NCI-H2196 (cell line): Measurements from ENCODE around the gene APOL5.
A peak's percentile ranks its signal among the peaks of the same experiment; 100 is the strongest.
"Not testable (repeated sequence)": the region's sequence is repeated elsewhere in the genome, so short reads cannot be mapped to it uniquely, and the experiment has no call there.

Experiments used
- DNase-seq: peaks from one replicate; lab custom pipeline; 2025; ENCODE audit not compliant: unreplicated experiment; lab: John Stamatoyannopoulos, UW

The APOL5 gene

GRCh38 chr22:35708917-35709316 is 8.8 kb upstream of the APOL5 start:
- DNase-seq, result no peak

- no peak for DNase-seq
Measured at GRCh38 chr22:35711336-35711735, 6.3 kb upstream of the APOL5 start.

GRCh38 chr22:35712672-35713071 is 5.0 kb upstream of the APOL5 start:
- no peak for DNase-seq

GRCh38 chr22:35719212-35719875 is 1.7 kb downstream of the APOL5 start:
- DNase-seq, result no peak

- no peak for DNase-seq
Measured at GRCh38 chr22:35721960-35722359, 4.3 kb downstream of the APOL5 start.

- DNase-seq, result no peak
Measured at GRCh38 chr22:35725521-35725920, 7.8 kb downstream of the APOL5 start.

- DNase-seq, result no peak
Measured at GRCh38 chr22:35726398-35726797, 8.7 kb downstream of the APOL5 start.

- DNase-seq, result no peak
Measured at GRCh38 chr22:35726933-35727332, 9.3 kb downstream of the APOL5 start.

- DNase-seq, result no peak
Measured at GRCh38 chr22:35727436-35727835, 9.8 kb downstream of the APOL5 start.

- peak; percentile 59 for DNase-seq
Measured at GRCh38 chr22:35728639-35729308, 11.1 kb downstream of the APOL5 start.

GRCh38 chr22:35729309-35729698 is 11.6 kb downstream of the APOL5 start:
- DNase-seq, result no peak

GRCh38 chr22:35731321-35731720 is 13.6 kb downstream of the APOL5 start:
- no peak for DNase-seq

- DNase-seq, result no peak
Measured at GRCh38 chr22:35732116-35732515, 14.4 kb downstream of the APOL5 start.

- DNase-seq, result no peak
Measured at GRCh38 chr22:35733036-35733435, 15.4 kb downstream of the APOL5 start.

- no peak for DNase-seq
Measured at GRCh38 chr22:35733791-35734516, 16.3 kb downstream of the APOL5 start.

- no peak for DNase-seq
Measured at GRCh38 chr22:35734517-35734827, 16.8 kb downstream of the APOL5 start.

- no peak for DNase-seq
Measured at GRCh38 chr22:35735542-35735941, 17.9 kb downstream of the APOL5 start.

GRCh38 chr22:35736166-35736565 is 18.5 kb downstream of the APOL5 start:
- DNase-seq, result no peak

GRCh38 chr22:35736701-35737100 is 19.0 kb downstream of the APOL5 start:
- DNase-seq, result no peak

GRCh38 chr22:35737886-35738285 is 20.2 kb downstream of the APOL5 start:
- DNase-seq, result not testable (repeated sequence)

GRCh38 chr22:35739076-35739930 is 21.6 kb downstream of the APOL5 start:
- DNase-seq, result no peak
